HG03097 (cell line): Measurements from ENCODE around the gene ACTL10.
A peak's percentile ranks its signal among the peaks of the same experiment; 100 is the strongest.
"Not testable (repeated sequence)": the region's sequence is repeated elsewhere in the genome, so short reads cannot be mapped to it uniquely, and the experiment has no call there.

Experiments used
- ATAC-seq: cut with Tn5 transposase; IDR thresholded peaks from one replicate; pipeline ENCODE4 v1.9.1; 2021; ENCODE audit not compliant: unreplicated experiment, low FRiP score

Gene ACTL10

DNA sequence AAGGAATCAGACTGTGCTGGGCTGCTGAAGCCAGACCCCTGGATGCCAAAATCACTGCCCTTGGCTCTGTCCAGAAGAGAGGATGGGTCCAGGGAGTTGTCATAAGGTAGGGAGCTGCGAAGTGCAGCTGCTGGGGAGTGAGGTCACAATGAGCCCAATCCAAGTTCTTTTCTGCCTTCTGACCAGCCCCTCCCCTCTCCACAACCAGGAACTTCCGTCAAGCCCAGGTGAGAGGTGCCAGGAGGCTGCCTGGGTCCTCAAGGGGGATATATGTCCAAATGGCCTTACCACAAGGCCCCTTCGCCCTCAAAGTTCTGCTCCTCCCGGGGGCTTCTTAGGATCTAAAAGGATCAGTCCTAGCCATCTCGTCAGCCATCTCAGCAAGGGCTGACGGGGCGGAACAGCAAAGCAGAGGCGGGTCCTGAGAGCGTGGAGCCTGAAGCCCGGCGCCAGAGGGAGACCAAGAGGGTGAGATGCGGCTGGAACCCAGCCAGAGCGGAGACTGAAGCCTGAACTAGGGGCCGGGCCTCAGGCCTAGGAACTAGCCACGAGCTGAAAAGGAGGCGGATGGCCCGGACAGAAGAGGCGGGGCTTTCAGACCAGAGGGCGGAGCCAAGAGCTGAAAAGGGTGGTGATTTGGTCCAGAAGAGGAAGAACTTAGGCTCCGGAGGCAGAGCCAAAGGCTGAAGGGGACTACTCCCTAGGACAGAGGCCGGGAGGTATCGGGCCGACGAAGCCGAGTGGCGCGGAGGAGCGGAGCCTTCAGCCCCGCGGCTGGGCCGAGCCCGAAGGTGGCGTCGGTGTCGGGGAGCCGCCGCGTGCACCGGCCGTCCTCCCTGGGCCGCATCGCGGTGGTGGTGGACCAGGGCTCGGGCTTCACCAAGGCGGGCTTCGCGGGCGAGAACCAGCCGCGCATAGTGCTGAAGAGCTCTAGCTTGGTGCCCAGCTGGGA is at the start of gene ACTL10:
TSS of gene ACTL10 (plus strand) at position 651 of the 952 bp plus-strand sequence. CDS start 555 bp downstream, outside the sequence.
- peak; percentile 56 for ATAC-seq

- ATAC-seq = no peak
Measured at GRCh38 chr20:33621717-33622400, 44.9 kb upstream of the ACTL10 start.

GRCh38 chr20:33622705-33623365 is 43.9 kb upstream of the ACTL10 start:
- no peak for ATAC-seq

DNA sequence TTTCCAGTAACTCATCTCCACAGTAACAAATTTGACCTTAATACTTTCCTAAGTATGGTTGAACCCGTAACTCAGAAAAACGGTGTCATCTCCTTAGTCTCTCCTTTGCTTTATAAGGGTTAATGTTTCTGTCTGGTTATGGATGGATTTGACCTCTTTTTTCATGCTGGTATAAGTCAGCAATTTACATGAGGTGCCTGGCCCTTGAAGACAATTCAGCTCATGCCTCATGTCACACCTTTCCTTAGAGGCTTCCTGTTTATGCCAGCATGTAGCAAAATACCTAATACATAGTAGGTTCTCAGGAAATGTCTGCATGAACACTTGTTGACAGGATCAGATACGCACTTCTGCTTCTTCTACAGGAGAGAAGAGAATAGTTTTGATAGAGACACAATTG is 42.3 kb upstream of the ACTL10 start:
- no peak for ATAC-seq

GRCh38 chr20:33626190-33626589 is 40.6 kb upstream of the ACTL10 start:
- no peak for ATAC-seq

GRCh38 chr20:33627577-33628216 is 39.0 kb upstream of the ACTL10 start:
- no peak for ATAC-seq

DNA sequence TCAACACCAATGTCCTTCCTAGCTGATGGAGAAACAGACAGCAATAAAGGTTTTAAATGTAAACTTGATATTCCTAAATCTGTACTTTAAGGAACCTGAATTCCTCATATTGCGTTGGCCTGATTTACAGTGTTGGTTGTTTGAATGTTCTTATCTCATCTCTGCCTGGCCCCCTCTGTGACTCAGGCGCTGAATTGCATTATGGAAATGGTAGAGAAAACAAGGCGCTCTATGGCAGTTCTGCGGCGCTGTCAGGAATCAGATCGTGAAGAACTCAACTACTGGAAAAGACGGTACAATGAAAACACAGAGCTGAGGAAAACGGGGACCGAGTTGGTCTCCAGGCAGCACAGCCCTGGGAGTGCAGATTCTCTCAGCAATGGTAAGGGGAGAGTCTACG is 37.2 kb upstream of the ACTL10 start:
- no peak for ATAC-seq

- no peak for ATAC-seq
Measured at GRCh38 chr20:33629979-33630378, 36.8 kb upstream of the ACTL10 start.

- ATAC-seq = no peak
Measured at GRCh38 chr20:33630507-33630906, 36.2 kb upstream of the ACTL10 start.

- ATAC-seq = not testable (repeated sequence)
Measured at GRCh38 chr20:33631910-33632309, 34.8 kb upstream of the ACTL10 start.

DNA sequence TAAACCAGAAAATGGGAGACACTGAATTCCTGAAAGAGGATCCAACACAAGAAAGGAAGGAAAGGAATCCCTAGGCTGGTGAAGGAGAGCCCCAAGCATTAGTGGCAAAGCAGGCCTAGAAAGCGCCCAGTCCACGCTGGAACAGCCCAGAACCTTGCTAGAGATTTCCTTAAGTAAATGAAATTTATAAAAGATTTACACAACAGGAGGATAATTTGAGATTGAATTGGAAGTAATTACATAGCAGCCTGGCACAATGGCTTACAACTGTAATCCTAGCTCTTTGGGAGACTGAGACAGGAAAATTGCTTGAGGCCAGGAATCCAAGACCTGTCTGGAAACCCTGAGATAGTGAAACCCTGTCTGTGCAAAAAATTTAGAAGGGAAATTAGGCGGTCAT is 31.4 kb upstream of the ACTL10 start:
- ATAC-seq = no peak

GRCh38 chr20:33636776-33637175 is 30.0 kb upstream of the ACTL10 start:
- ATAC-seq = no peak

DNA sequence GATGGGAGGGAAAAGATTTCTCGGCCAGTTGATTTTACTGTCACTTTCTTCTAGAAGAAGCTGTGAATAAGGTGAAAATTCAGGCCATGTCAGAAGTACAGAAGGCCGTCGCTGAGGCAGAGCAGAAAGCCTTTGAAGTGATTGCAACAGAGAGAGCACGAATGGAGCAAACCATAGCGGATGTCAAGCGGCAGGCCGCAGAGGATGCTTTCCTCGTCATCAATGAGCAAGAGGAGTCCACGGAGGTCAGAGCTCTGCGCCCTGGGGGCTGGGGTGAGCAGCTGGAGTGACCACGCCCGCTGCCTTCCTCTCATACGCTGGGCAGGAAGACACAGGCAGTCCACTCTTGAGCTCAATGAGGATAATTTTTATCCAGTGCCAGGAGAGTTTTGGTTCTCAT is 26.5 kb upstream of the ACTL10 start:
- no peak for ATAC-seq

DNA sequence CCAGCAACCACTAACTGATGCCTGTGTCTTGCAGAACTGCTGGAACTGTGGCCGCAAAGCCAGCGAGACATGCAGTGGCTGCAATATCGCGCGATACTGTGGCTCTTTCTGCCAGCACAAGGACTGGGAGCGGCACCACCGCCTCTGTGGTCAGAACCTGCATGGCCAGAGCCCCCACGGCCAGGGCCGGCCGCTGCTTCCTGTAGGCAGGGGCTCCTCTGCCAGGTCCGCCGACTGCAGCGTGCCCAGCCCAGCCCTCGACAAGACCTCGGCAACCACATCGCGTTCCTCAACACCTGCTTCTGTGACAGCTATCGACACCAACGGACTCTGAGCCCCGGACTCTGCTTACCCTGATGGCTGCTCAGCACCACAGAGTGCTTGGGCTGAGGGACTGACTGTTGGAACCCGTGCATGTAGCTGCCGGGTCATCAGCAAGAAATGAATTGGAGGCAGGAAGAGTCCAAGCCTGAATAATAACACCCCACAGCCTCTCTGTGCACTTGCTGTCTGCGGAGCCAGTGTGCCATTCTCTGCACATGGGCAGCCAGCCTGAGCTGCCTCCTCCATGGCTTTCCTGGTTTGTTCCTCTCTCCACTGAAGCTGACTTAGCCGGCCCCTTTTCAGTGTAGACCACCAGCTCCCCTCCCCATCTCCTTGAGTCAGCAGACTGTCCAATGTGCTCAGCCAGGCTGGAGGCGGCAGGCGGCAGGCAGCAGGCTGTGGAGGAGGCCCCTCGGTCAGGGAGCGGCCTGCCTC is 22.3 kb upstream of the ACTL10 start:
- ATAC-seq = no peak

- no peak for ATAC-seq
Measured at GRCh38 chr20:33645072-33645358, 21.7 kb upstream of the ACTL10 start.

GRCh38 chr20:33645396-33645795 is 21.3 kb upstream of the ACTL10 start:
- no peak for ATAC-seq

DNA sequence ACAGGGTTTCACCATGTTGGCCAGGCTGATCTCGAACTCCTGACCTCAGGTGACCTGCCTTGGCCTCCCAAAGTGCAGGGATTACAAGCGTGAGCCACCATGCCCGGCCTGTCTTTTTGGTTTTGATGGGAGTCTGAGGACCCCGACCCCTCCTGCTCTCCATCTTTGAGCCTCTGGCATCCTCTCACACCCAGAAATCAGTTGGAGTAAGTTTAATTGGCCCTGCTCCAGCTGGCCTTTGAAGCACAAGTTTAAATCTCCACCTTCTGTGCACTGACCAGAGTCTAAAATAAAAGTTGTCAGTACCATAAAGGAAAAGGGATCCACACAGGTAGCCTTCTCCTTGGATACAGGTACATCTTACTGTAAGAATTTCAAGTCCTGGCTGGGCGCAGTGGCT is 20.6 kb upstream of the ACTL10 start:
- ATAC-seq = no peak

GRCh38 chr20:33646959-33647602 is 19.7 kb upstream of the ACTL10 start:
- not testable (repeated sequence) for ATAC-seq

DNA sequence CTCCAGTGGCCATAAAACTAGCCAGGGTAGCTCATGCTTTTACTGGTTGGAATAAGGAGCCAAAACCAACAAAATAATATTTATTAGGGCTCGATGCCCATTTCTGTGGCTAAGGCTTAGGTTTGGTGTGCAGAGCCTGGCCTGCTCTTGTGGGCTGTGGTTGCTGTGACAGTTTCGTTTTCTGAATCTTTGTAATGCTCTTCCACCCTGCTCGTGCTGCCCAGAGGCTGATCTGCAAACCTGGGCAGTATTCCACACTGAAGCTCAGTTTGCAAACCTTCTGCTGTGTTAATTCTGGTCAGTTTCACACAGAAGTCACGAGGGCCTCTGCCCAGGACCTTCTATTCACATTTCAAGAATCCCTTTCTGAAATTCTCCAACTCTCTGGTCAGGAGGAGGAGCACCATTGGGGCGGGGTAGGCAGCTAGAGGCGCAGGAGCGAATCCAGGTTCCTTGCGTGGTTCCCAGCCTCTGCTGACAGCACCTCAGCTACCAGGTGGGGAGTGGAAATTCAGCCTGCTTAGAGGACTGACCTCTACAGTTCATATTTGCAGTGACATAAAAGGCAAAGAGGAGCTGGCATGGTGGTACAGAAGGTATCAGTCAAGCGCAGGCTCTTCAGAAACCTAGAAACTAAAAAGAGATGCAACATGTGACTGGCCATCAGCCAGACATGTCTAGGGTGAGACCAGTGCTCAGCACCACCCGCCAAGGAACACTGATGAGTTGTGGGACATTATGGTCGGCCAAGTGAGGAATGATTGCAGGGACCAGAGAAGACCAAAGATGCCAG is 18.9 kb upstream of the ACTL10 start:
- peak; percentile 62 for ATAC-seq
